BJ (cell line): ENCODE results near the gene KIAA1958. TPM values are rescaled to one million over a fixed set of nuclear protein-coding genes. Genes with fewer than 3 reads are reported as not detected.
A peak's percentile ranks its signal among the peaks of the same experiment; 100 is the strongest.

Source experiments
- CTCF ChIA-PET: fragments of 350-600 bp; formaldehyde crosslinking; extraction: SDS; loops from one replicate; lab custom pipeline; 2021; ENCODE audit warnings: antibody characterized with exemption, inconsistent platforms; lab: Yijun Ruan, JAX
- POLR2A ChIA-PET: fragments of 300-600 bp; sonication (Branson Sonifier 250); formaldehyde crosslinking; extraction: SDS; loops from one replicate; lab custom pipeline; 2021; ENCODE audit warnings: antibody characterized with exemption; lab: Charles Lee
- DNase-seq: peaks from one replicate; pipeline ENCODE4 v3.0.0-alpha.2; 2011; ENCODE audit warnings: low read depth
- H3K27me3 ChIP-seq: 2 replicates; pipeline ENCODE4 v1.6.0; 2011; ENCODE audit warnings: low read length; ENCODE audit not compliant: control insufficient read depth, insufficient read depth
- H3K36me3 ChIP-seq: 2 replicates; pipeline ENCODE4 v1.5.1; 2011; ENCODE audit warnings: low read length; ENCODE audit not compliant: control insufficient read depth, insufficient read depth
- H3K4me3 ChIP-seq: 2 replicates; pipeline ENCODE4 v1.5.1; 2011; ENCODE audit warnings: low read depth, mild to moderate bottlenecking, control low read depth, low read length
- polyA plus RNA-seq: library from polyadenylated mRNA; depleted of rRNA; stranded (reverse); fragments of >200 nt; gene quantifications from 2 replicates; pipeline ENCODE4 v1.2.3, GENCODE V29; 2011; rRNA removed
- TF ChIP-seq, protein P1 (sequence below): IDR thresholded peaks from 2 replicates; pipeline ENCODE4 v1.5.1; 2011; ENCODE audit warnings: low read depth, mild to moderate bottlenecking, control low read depth, inconsistent platforms, low read length, moderate library complexity; ENCODE audit not compliant: insufficient read depth

Gene KIAA1958
- polyA plus RNA-seq, 1 experiment: 2.2 TPM

DNA sequence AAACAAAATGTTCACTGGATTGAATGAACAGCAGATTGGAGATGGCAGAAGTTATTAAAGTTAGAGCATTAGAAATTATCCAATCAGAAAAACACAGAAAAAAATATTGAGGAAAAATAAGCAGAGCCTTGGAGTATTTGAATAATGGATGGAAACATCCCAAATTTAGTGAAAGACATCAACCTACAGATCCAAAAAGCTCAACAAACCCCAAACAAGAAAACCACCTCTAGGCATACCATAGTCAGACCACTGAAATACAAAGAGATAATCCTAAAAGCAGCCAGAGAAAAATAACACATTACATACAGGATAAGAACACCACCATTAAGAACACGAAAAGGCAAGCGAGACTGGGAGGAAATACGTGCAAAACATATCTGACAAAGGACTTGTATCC is 226.1 kb downstream of the KIAA1958 start:
- ChIA-PET POLR2A (interaction anchor here (0.7 kb wide), 1 partner anchor 335 kb away, joined by 3 read pairs; no protein-coding TSS in a partner anchor), CTCF (interaction anchor here (1.0 to 2.2 kb wide), 7 partner anchors 12 to 614 kb away, joined by 3 to 9 read pairs (median 5); no protein-coding TSS in a partner anchor)
- no peak for DNase-seq
- Histone ChIP-seq H3K27me3 (no peaks in the 10 kb centered on the region), H3K36me3 (peaks cover 2% of the 10 kb centered on the region; the same call in 1 of the 2 replicates), H3K4me3 (no peak overlapping the region)
- TF ChIP-seq, protein P1, sequence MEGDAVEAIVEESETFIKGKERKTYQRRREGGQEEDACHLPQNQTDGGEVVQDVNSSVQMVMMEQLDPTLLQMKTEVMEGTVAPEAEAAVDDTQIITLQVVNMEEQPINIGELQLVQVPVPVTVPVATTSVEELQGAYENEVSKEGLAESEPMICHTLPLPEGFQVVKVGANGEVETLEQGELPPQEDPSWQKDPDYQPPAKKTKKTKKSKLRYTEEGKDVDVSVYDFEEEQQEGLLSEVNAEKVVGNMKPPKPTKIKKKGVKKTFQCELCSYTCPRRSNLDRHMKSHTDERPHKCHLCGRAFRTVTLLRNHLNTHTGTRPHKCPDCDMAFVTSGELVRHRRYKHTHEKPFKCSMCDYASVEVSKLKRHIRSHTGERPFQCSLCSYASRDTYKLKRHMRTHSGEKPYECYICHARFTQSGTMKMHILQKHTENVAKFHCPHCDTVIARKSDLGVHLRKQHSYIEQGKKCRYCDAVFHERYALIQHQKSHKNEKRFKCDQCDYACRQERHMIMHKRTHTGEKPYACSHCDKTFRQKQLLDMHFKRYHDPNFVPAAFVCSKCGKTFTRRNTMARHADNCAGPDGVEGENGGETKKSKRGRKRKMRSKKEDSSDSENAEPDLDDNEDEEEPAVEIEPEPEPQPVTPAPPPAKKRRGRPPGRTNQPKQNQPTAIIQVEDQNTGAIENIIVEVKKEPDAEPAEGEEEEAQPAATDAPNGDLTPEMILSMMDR: no peak

- Histone ChIP-seq H3K4me3 (peak within 1 kb of the TSS; percentile 77), H3K27me3 (no peaks in the 10 kb centered on the region), H3K36me3 (peaks cover 1% of the 10 kb centered on the region; the same call in 1 of the 2 replicates)
- ChIA-PET POLR2A (interaction anchor here (0.8 kb wide), 1 partner anchor 35 kb away, joined by 19 read pairs; no protein-coding TSS in a partner anchor), CTCF (interaction anchor here (0.5 to 2.5 kb wide), 8 partner anchors 15 to 358 kb away, joined by 3 to 19 read pairs (median 4); partner anchors contain the start of gene SNX30)
- TF ChIP-seq, protein P1: 0 out of 2 replicates have a peak, but pooled peaks have one; percentile 12
- DNase-seq: peak; percentile 77
Measured at GRCh38 chr9:112717661-112718331, 231.2 kb downstream of the KIAA1958 start, which contains the start of gene INIP. Gene INIP, minus strand, starts transcription at chr9:112718117. Its CDS starts 1,632 bp downstream, at chr9:112716485.

Other genes starting within 250 kb of the KIAA1958 start
- 36.8 and 44.4 TPM in 2 replicates for gene PTBP3, start 153.2 kb upstream of the KIAA1958 start, polyA plus RNA-seq
- 15.2 and 26.0 TPM in 2 replicates for gene HSDL2, start 106.7 kb upstream of the KIAA1958 start, polyA plus RNA-seq
- gene INIP, start 231.3 kb downstream of the KIAA1958 start, polyA plus RNA-seq: 10.9 and 23.8 TPM in 2 replicates